Gastroesophageal sphincter (tissue), 3 donors: ENCODE results near the gene NIFK.

ENCODE experiments used
- CTCF ChIP-seq, 4 experiments: fragments of 200-600 bp in 2 of 4; fragments of 450-650 bp in 2 of 4; sonication (generic) in 1 of 4; IDR thresholded peaks; one replicate each; pipeline ENCODE4 v1.5.1; 2017 to 2019; ENCODE audit warnings: antibody characterized with exemption in 4 of 4, mild to moderate bottlenecking in 2 of 4, moderate library complexity in 2 of 4
- EP300 ChIP-seq: sonication (generic); formaldehyde crosslinking; IDR thresholded peaks from one replicate; pipeline ENCODE4 v1.6.1; 2017; ENCODE audit warnings: antibody characterized with exemption, mild to moderate bottlenecking
- POLR2A ChIP-seq, 2 donors: fragments of 450-650 bp; IDR thresholded peaks; one replicate each; pipeline ENCODE4 v1.6.1; 2017; ENCODE audit warnings: antibody characterized with exemption in 2 of 2, mild to moderate bottlenecking in 2 of 2, moderate library complexity in 1 of 2
- POLR2AphosphoS5 ChIP-seq: sonication (generic); formaldehyde crosslinking; IDR thresholded peaks from one replicate; pipeline ENCODE4 v1.6.1; 2017; ENCODE audit warnings: antibody characterized with exemption

- TF ChIP-seq CTCF (IDR thresholded peaks at IDR 0.05) (no peak), POLR2AphosphoS5 (no peak), EP300 (no peak), POLR2A (IDR thresholded peaks at IDR 0.05) (no peak)
Observed at GRCh38 chr2:121710470-121711170, 26.1 kb downstream of the NIFK start.
